ENCODE data around the gene DDX43. TPM values are rescaled to one million over a fixed set of nuclear protein-coding genes. Genes with fewer than 3 reads are reported as not detected.

Gene DDX43
- total RNA-seq, 1 experiment from 2014 or later, result 0.68 TPM

DNA sequence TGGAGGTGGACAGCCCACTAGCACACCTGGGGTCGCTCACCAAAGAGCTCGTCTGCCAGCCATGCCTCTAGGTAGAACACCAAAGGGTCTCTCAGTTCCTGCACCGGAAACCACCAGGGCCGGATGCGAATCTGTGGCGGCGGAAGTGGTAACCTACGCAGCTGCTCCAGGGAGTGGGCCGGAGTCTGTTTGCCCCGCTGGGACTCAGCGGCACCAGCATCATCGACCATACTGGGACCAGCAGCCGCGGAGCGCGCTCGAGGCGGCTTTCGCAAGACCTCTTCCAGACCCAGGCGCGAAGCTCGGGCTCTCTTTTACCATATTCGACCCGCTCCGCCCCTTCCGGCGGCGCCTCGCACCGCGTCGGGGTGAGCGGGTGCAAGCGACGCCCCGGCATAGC, 25.1 kb upstream of the DDX43 start, which contains the start of gene OOEP (continued):
- TF ChIP-seq, protein P1, sequence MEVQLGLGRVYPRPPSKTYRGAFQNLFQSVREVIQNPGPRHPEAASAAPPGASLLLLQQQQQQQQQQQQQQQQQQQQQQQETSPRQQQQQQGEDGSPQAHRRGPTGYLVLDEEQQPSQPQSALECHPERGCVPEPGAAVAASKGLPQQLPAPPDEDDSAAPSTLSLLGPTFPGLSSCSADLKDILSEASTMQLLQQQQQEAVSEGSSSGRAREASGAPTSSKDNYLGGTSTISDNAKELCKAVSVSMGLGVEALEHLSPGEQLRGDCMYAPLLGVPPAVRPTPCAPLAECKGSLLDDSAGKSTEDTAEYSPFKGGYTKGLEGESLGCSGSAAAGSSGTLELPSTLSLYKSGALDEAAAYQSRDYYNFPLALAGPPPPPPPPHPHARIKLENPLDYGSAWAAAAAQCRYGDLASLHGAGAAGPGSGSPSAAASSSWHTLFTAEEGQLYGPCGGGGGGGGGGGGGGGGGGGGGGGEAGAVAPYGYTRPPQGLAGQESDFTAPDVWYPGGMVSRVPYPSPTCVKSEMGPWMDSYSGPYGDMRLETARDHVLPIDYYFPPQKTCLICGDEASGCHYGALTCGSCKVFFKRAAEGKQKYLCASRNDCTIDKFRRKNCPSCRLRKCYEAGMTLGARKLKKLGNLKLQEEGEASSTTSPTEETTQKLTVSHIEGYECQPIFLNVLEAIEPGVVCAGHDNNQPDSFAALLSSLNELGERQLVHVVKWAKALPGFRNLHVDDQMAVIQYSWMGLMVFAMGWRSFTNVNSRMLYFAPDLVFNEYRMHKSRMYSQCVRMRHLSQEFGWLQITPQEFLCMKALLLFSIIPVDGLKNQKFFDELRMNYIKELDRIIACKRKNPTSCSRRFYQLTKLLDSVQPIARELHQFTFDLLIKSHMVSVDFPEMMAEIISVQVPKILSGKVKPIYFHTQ (CRISPR knock-in tag; IDR thresholded peaks at IDR 0.05), result no peak
- TF ChIP-seq, protein P2, sequence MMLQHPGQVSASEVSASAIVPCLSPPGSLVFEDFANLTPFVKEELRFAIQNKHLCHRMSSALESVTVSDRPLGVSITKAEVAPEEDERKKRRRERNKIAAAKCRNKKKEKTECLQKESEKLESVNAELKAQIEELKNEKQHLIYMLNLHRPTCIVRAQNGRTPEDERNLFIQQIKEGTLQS (CRISPR knock-in tag; conservative IDR thresholded peaks at IDR 0.05), result no peak
- TF ChIP-seq, protein P3, sequence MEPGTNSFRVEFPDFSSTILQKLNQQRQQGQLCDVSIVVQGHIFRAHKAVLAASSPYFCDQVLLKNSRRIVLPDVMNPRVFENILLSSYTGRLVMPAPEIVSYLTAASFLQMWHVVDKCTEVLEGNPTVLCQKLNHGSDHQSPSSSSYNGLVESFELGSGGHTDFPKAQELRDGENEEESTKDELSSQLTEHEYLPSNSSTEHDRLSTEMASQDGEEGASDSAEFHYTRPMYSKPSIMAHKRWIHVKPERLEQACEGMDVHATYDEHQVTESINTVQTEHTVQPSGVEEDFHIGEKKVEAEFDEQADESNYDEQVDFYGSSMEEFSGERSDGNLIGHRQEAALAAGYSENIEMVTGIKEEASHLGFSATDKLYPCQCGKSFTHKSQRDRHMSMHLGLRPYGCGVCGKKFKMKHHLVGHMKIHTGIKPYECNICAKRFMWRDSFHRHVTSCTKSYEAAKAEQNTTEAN (CRISPR knock-in tag; IDR thresholded peaks at IDR 0.05), result no peak
- no peak for TF ChIP-seq JAZF1 (CRISPR knock-in tag; IDR thresholded peaks at IDR 0.05)
- TF ChIP-seq ZNF317 (CRISPR knock-in tag; IDR thresholded peaks at IDR 0.05; ENCODE audit: borderline replicate concordance, low read depth), result no peak
- no peak for TF ChIP-seq ZNF121 (CRISPR knock-in tag; IDR thresholded peaks at IDR 0.05)
- no peak for TF ChIP-seq ZNF396 (CRISPR knock-in tag; IDR thresholded peaks at IDR 0.05; ENCODE audit: borderline replicate concordance)
- TF ChIP-seq ESRRA (CRISPR knock-in tag; IDR thresholded peaks at IDR 0.05; ENCODE audit: borderline replicate concordance), result no peak
- no peak for TF ChIP-seq ATF1 (CRISPR knock-in tag; IDR thresholded peaks at IDR 0.05)
- no peak for TF ChIP-seq NR3C1 (CRISPR knock-in tag; conservative IDR thresholded peaks at IDR 0.05; ENCODE audit: low read depth)
- no peak for TF ChIP-seq ZNF138 (CRISPR knock-in tag; conservative IDR thresholded peaks at IDR 0.05)
- TF ChIP-seq, protein P4, sequence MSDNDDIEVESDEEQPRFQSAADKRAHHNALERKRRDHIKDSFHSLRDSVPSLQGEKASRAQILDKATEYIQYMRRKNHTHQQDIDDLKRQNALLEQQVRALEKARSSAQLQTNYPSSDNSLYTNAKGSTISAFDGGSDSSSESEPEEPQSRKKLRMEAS (CRISPR knock-in tag; IDR thresholded peaks at IDR 0.05), result no peak
- TF ChIP-seq, protein P5, sequence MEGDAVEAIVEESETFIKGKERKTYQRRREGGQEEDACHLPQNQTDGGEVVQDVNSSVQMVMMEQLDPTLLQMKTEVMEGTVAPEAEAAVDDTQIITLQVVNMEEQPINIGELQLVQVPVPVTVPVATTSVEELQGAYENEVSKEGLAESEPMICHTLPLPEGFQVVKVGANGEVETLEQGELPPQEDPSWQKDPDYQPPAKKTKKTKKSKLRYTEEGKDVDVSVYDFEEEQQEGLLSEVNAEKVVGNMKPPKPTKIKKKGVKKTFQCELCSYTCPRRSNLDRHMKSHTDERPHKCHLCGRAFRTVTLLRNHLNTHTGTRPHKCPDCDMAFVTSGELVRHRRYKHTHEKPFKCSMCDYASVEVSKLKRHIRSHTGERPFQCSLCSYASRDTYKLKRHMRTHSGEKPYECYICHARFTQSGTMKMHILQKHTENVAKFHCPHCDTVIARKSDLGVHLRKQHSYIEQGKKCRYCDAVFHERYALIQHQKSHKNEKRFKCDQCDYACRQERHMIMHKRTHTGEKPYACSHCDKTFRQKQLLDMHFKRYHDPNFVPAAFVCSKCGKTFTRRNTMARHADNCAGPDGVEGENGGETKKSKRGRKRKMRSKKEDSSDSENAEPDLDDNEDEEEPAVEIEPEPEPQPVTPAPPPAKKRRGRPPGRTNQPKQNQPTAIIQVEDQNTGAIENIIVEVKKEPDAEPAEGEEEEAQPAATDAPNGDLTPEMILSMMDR (IDR thresholded peaks at IDR 0.05), result no peak

DNA sequence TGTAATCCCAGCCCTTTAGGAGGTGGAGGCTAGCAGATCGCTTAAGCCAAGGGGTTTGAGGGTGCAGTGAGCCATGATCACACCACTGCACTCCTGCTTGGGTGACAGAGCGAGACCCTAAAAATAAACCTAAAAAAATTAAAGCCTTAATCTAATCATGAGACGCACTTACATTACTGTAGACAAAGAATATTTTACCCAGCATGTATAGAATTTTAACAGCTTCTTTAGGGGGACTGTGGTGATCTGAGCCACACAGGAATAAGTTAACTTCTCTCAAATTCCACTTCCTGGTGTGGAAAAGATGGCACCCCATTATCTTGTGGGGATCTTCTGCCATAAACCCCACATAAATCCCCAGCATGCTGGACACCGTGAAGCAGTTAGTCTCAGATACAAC, 22.6 kb upstream of the DDX43 start:
- ChIA-PET POLR2A (interaction anchor here (0.7 kb wide), 1 partner anchor 17 kb away, joined by 4 read pairs; no protein-coding TSS in a partner anchor), CTCF (interaction anchor here (0.8 to 1.4 kb wide), 2 partner anchors 17 to 23 kb away, joined by 3 to 6 read pairs; no protein-coding TSS in a partner anchor)
- Mint-ChIP-seq H3K27ac (no peak overlapping the region), H3K27me3 (ENCODE audit: low read depth) (peaks cover 9% of the 10 kb centered on the region), H3K9me3 (peaks cover 7% of the 10 kb centered on the region; the same call in 1 of the 2 replicates), H3K36me3 (no peaks in the 10 kb centered on the region), H3K4me3 (no peak overlapping the region), H3K4me1 (peaks cover 12% of the 10 kb centered on the region)
- no peak for TF ChIP-seq NFE2L1 (CRISPR knock-in tag; IDR thresholded peaks at IDR 0.05)
- no peak for TF ChIP-seq ESRRA (CRISPR knock-in tag; IDR thresholded peaks at IDR 0.05; ENCODE audit: borderline replicate concordance)
- TF ChIP-seq, protein P6, sequence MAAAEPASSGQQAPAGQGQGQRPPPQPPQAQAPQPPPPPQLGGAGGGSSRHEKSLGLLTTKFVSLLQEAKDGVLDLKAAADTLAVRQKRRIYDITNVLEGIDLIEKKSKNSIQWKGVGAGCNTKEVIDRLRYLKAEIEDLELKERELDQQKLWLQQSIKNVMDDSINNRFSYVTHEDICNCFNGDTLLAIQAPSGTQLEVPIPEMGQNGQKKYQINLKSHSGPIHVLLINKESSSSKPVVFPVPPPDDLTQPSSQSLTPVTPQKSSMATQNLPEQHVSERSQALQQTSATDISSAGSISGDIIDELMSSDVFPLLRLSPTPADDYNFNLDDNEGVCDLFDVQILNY (CRISPR knock-in tag; IDR thresholded peaks at IDR 0.05), result no peak
- ATAC-seq, result no peak
- DNase-seq (ENCODE audit: low spot score), result no peak

DNA sequence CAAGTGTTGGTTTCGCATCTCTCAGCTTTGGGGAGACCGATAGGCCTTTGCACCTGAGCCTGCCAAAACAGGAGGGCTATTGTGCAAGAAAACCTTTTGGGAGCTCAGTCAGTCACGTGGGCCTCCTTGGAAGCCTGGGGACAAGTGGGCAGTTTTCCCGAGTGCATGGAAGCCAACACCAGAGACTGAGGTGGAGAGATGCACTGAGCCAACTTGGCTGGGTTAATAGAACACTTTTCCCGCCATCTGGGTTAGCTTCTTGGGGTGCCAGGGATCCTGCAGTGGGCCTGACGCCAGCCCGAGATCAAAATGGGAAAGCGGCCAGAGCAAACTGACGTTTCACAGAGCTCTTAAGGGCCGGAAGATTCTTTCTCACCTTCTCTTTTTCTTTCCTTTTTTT, 22.1 kb upstream of the DDX43 start:
- peaks cover 7% of the 10 kb centered on the region; the same call in 1 of the 2 replicates for H3K9me3 Mint-ChIP-seq
- no peak overlapping the region for H3K4me3 Mint-ChIP-seq
- H3K4me1 Mint-ChIP-seq, result peaks cover 12% of the 10 kb centered on the region
- H3K27ac Mint-ChIP-seq, result no peak overlapping the region
- H3K36me3 Mint-ChIP-seq, result no peaks in the 10 kb centered on the region
- H3K27me3 Mint-ChIP-seq (ENCODE audit: low read depth), result peaks cover 9% of the 10 kb centered on the region
- ATAC-seq (no peak), DNase-seq (ENCODE audit: low spot score) (no peak)
- ChIA-PET CTCF (interaction anchor here (0.8 to 1.4 kb wide), 2 partner anchors 16 to 23 kb away, joined by 3 to 6 read pairs; no protein-coding TSS in a partner anchor), POLR2A (interaction anchor here (0.7 kb wide), 1 partner anchor 17 kb away, joined by 4 read pairs; no protein-coding TSS in a partner anchor)
- TF ChIP-seq, protein P7, sequence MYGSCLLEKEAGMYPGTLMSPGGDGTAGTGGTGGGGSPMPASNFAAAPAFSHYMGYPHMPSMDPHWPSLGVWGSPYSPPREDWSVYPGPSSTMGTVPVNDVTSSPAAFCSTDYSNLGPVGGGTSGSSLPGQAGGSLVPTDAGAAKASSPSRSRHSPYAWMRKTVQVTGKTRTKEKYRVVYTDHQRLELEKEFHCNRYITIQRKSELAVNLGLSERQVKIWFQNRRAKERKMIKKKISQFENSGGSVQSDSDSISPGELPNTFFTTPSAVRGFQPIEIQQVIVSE (CRISPR knock-in tag; IDR thresholded peaks at IDR 0.05; ENCODE audit: borderline replicate concordance), result no peak
- TF ChIP-seq, protein P8, sequence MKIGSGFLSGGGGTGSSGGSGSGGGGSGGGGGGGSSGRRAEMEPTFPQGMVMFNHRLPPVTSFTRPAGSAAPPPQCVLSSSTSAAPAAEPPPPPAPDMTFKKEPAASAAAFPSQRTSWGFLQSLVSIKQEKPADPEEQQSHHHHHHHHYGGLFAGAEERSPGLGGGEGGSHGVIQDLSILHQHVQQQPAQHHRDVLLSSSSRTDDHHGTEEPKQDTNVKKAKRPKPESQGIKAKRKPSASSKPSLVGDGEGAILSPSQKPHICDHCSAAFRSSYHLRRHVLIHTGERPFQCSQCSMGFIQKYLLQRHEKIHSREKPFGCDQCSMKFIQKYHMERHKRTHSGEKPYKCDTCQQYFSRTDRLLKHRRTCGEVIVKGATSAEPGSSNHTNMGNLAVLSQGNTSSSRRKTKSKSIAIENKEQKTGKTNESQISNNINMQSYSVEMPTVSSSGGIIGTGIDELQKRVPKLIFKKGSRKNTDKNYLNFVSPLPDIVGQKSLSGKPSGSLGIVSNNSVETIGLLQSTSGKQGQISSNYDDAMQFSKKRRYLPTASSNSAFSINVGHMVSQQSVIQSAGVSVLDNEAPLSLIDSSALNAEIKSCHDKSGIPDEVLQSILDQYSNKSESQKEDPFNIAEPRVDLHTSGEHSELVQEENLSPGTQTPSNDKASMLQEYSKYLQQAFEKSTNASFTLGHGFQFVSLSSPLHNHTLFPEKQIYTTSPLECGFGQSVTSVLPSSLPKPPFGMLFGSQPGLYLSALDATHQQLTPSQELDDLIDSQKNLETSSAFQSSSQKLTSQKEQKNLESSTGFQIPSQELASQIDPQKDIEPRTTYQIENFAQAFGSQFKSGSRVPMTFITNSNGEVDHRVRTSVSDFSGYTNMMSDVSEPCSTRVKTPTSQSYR (CRISPR knock-in tag; IDR thresholded peaks at IDR 0.05), result no peak
- TF ChIP-seq HMGA2 (CRISPR knock-in tag; IDR thresholded peaks at IDR 0.05), result no peak
- no peak for TF ChIP-seq ZNF423 (CRISPR knock-in tag; IDR thresholded peaks at IDR 0.05)
- no peak for TF ChIP-seq KAT7 (CRISPR knock-in tag; IDR thresholded peaks at IDR 0.05; ENCODE audit: borderline replicate concordance)
- TF ChIP-seq, protein P9, sequence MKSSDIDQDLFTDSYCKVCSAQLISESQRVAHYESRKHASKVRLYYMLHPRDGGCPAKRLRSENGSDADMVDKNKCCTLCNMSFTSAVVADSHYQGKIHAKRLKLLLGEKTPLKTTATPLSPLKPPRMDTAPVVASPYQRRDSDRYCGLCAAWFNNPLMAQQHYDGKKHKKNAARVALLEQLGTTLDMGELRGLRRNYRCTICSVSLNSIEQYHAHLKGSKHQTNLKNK (CRISPR knock-in tag; IDR thresholded peaks at IDR 0.05), result no peak
- TF ChIP-seq TEAD4 (CRISPR knock-in tag; IDR thresholded peaks at IDR 0.05), result no peak

Data from WTC11 (cell line).